ENCODE data around the gene CCDC154.
A peak's percentile ranks its signal among the peaks of the same experiment; 100 is the strongest.
"Not testable (repeated sequence)": the region's sequence is repeated elsewhere in the genome, so short reads cannot be mapped to it uniquely, and the experiment has no call there.

The CCDC154 gene, protein sequence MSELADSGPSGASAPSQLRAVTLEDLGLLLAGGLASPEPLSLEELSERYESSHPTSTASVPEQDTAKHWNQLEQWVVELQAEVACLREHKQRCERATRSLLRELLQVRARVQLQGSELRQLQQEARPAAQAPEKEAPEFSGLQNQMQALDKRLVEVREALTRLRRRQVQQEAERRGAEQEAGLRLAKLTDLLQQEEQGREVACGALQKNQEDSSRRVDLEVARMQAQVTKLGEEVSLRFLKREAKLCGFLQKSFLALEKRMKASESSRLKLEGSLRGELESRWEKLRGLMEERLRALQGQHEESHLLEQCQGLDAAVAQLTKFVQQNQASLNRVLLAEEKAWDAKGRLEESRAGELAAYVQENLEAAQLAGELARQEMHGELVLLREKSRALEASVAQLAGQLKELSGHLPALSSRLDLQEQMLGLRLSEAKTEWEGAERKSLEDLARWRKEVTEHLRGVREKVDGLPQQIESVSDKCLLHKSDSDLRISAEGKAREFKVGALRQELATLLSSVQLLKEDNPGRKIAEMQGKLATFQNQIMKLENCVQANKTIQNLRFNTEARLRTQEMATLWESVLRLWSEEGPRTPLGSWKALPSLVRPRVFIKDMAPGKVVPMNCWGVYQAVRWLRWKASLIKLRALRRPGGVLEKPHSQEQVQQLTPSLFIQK

GRCh38 chr16:1443980-1444729 lies at the start of gene CCDC154:
Gene CCDC154 (minus strand): TSS chr16:1444556. CDS start chr16:1444322, 234 bp downstream.
- no peak for DNase-seq

GRCh38 chr16:1493746-1494094 lies 49.4 kb upstream of the CCDC154 start:
- no peak for DNase-seq

DNA sequence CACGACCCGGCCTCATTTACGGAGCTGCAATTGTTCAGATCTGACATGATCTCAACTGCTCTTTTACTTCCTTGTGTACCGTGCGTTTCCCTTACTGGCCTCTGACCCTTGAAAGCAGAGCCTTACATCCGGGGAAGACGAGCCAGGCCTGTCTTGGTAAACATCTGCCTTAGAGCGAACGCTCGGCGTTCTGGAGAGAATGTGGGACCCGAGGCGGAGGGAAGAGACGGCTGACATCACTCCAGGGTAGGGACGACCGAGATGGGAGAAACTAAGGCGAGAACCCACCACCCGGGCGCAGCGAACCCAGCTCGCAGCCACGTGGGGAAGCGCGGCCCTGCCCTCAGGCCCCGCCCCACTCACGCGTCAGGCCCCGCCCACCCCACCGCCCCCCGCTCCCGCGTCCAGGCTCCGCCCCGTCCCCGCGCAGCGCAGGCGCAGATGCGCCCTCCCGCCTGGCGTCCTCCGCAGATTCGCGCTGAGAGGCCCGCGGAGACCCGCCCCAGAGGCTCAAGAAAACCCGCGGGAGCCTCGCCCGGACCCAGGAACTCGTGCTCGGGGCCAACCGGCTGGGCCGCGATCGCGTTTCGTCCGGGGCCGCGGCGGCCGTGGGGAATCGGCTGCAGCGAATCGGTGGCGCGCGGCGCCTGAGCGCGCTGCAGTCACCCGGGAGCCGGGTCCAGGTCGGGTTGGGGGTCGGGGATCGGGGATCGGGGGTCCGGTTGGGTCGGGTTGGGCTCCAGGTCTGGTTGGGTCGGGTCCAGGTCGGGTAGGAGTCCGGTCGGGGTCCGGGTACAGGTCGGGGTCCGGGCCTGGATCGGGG lies 48.8 kb upstream of the CCDC154 start, which contains the start of gene TELO2:
Gene TELO2, plus strand, starts transcription at position 438 of the 823 bp plus-strand sequence. CDS start 922 bp downstream, outside the sequence.
- peak in 1 of 2 experiments; percentile 50 for DNase-seq

GRCh38 chr16:1492082-1492922 lies 47.9 kb upstream of the CCDC154 start:
- no peak for DNase-seq

DNA sequence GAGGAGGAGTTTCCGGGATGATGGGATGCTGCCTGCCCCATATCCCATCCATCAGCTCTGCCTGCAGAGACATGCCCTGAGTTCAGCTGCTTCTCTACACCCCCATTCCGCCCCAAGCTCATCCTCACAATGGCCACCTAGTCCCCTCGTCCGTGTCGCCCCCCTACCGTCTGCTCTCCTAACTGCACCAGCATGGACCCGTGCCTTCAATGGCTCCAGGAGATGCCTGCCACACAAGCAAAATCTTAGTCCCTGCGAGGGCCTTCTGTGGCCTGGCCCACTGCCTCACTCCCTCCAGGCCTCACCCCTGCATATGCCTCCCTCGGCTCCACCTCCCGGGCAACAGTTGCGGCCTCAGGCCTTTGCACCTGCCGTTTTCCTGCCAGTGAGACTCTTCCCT lies 47.0 kb upstream of the CCDC154 start:
- DNase-seq = no peak

- no peak for DNase-seq
Observed at GRCh38 chr16:1489077-1489476, 44.7 kb upstream of the CCDC154 start.

GRCh38 chr16:1488619-1489018 lies 44.3 kb upstream of the CCDC154 start, which contains the start of gene PTX4:
Gene PTX4 (minus strand): TSS chr16:1488944. CDS start chr16:1488909, 35 bp downstream.
- DNase-seq = no peak

DNA sequence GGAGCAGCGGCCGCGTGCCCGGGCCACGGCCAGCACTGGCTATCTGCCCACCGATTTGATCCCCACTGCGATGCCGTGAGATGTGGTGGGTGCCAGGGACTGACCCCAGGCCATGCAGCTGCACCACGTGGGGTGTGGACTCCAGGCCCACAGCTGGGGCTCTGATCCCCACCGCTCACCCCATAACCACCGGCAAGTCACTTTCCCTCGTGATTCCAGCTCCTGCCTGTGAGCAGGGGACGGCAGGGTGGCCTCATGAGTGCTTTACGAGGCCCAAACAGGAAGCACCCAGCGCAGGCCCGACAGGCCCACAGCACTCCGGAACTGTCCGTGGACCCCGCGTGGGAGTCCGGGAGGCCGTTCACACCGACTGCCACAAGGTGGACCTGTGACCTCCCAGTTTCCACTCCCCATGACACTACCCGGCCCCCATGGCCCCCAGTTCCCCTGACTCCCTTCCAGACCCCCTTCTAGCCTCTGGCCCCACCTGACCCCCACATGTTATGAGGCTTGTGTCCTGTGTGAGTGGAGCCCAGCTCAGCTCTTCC lies 43.8 kb upstream of the CCDC154 start:
- no peak for DNase-seq

- no peak for DNase-seq
Observed at GRCh38 chr16:1487395-1488053, 43.2 kb upstream of the CCDC154 start.

DNA sequence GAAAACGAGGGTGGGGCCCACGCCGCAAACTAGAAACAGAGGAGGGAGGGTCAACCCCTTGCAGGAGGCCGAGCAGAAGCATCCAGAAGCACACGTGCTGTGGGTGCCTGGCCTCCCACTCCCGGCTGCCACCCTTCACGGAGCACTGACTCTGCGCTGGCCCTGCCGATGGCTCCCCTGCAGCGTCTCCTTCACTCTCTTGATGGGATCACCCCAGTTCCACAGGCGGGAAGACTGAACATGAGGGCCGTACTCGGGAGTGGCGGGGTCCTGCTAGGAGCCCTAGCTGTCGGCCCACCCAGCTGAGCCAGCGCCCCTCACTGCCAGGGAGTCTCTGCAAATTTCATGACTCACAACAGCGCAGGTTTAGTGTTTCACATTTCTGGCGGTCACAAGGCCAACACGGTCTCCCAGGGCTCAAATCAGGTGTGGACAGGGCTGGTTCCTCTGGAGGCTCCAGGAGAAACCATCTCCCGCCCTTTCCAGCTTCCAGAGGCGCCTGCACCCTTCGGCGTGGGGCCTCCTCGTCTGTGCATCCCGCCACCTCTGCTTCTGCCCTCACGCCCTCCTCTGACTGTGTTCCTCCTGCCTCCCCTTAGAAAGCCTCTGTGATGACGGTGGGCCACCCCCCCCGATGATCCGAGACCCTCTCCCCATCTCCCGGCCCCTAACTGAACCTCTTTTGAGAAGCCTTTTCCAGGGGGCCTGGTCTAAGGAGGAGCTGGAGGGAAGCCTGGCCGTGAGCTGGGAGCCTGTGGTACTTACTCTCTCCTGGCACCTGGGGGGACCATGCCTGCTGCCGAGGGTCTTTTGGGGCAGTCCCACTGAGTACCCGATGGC lies 42.4 kb upstream of the CCDC154 start:
- DNase-seq = no peak

DNA sequence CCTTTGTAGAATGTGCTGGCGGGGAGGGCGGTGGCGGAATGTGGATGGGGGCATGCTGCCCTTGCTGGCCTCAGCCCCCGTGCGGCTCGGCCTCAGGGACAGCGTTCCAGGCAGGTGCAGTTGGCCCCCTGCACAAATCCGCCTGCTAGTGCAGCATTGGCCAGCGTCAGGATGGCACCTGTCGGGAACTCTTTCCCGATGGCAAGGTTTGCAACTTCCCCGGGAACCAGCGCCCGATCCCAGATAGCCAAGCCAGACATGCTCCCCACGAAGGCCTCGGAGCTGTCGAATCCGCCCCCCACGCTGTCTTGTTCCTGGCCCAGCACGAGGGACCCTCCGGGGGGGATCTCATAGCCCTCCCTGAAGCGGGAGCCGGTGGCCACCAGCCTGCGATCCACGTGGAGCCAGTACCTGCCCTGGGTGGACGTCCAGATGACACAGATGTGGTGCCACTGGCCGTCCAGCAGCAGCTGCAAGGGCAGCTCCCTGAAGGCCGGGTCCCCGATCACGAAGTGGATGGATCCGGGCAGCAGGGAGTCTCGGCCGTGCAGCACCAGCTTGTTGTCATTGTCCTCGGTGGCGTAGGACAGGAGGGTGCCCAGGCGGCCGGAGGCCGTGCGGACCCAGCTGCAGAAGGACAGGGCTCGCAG lies 41.6 kb upstream of the CCDC154 start:
- no peak for DNase-seq

- DNase-seq = no peak
Observed at GRCh38 chr16:1481906-1482835, 37.8 kb upstream of the CCDC154 start.

GRCh38 chr16:1478937-1479336 lies 34.6 kb upstream of the CCDC154 start:
- not testable (repeated sequence) for DNase-seq

GRCh38 chr16:1477033-1477432 lies 32.7 kb upstream of the CCDC154 start:
- DNase-seq = no peak

GRCh38 chr16:1475552-1476114 lies 31.3 kb upstream of the CCDC154 start:
- no peak for DNase-seq

GRCh38 chr16:1474796-1475551 lies 30.6 kb upstream of the CCDC154 start, which contains the start of gene CLCN7:
Gene CLCN7 (minus strand): TSS chr16:1475028. CDS start chr16:1474974, 54 bp downstream.
- DNase-seq = peak in 1 of 2 experiments; percentile 52

Data from SW 1271 (cell line).